GM04503 (cell line): ENCODE measurements around the gene PVALEF.

Experiments
- DNase-seq: peaks from one replicate; pipeline ENCODE4 v3.0.0-alpha.2; 2012; ENCODE audit warnings: low read depth

PVALEF gene

GRCh38 chr17:81163051-81163695, 2.1 kb upstream of the PVALEF start:
- no peak for DNase-seq

GRCh38 chr17:81163703-81164370, 1.5 kb upstream of the PVALEF start:
- DNase-seq: no peak

- no peak for DNase-seq
Observed at GRCh38 chr17:81164371-81165245, 699 bp upstream of the PVALEF start.

- no peak for DNase-seq
Observed at GRCh38 chr17:81166033-81166492, 756 bp downstream of the PVALEF start, which contains the start of gene AATK. Gene AATK, minus strand, starts transcription at chr17:81166221. Its CDS starts 229 bp downstream, at chr17:81165992.

GRCh38 chr17:81167194-81167524, 1.9 kb downstream of the PVALEF start:
- no peak for DNase-seq

- no peak for DNase-seq
Observed at GRCh38 chr17:81167638-81168037, 2.3 kb downstream of the PVALEF start.

- no peak for DNase-seq
Observed at GRCh38 chr17:81169870-81170309, 4.6 kb downstream of the PVALEF start.

- no peak for DNase-seq
Observed at GRCh38 chr17:81170727-81171494, 5.6 kb downstream of the PVALEF start.

- DNase-seq: no peak
Observed at GRCh38 chr17:81171941-81172340, 6.6 kb downstream of the PVALEF start.

- DNase-seq: no peak
Observed at GRCh38 chr17:81173052-81173761, 7.9 kb downstream of the PVALEF start.

- peak; percentile 59 for DNase-seq
Observed at GRCh38 chr17:81173762-81174155, 8.5 kb downstream of the PVALEF start.

- no peak for DNase-seq
Observed at GRCh38 chr17:81176666-81177065, 11.4 kb downstream of the PVALEF start.

- no peak for DNase-seq
Observed at GRCh38 chr17:81178136-81179091, 13.1 kb downstream of the PVALEF start.

GRCh38 chr17:81179220-81179619, 13.9 kb downstream of the PVALEF start:
- no peak for DNase-seq

- DNase-seq: no peak
Observed at GRCh38 chr17:81179861-81180260, 14.6 kb downstream of the PVALEF start.

GRCh38 chr17:81180836-81181810, 15.8 kb downstream of the PVALEF start:
- DNase-seq: no peak

GRCh38 chr17:81181811-81182185, 16.5 kb downstream of the PVALEF start:
- no peak for DNase-seq

- DNase-seq: no peak
Observed at GRCh38 chr17:81182596-81182995, 17.3 kb downstream of the PVALEF start.

GRCh38 chr17:81183316-81183715, 18.0 kb downstream of the PVALEF start:
- no peak for DNase-seq
